ENCODE measurements around the gene PALLD. TPM values are rescaled to one million over a fixed set of nuclear protein-coding genes. Genes with fewer than 3 reads are reported as not detected.

PALLD gene
- total and polyA plus RNA-seq, 2 donors (not counting 3 experiments of a cell fraction or from before 2014, with no cell fraction given) = 13.4 to 48.2 TPM

- Histone ChIP-seq H3K4me3 (replicated peaks in 1 of 3; ENCODE audit: insufficient read depth in 1 of 3, low read depth in 1 of 3, low read length in 3 of 3) (no peak overlapping the region), H3K36me3 (ENCODE audit: control insufficient read depth in 2 of 2, extremely low read depth in 1 of 2, insufficient read depth in 2 of 2, low read length in 2 of 2) (peaks cover 10 to 14% of the 10 kb centered on the region in 2 experiments), H3K4me2 (ENCODE audit: insufficient read depth, low read length) (no peak overlapping the region), H3K79me2 (ENCODE audit: control insufficient read depth, insufficient read depth, low read length) (no peaks in the 10 kb centered on the region), H3K9me1 (replicated peaks; ENCODE audit: control insufficient read depth, extremely low read depth, insufficient read depth, low read length) (no peaks in the 10 kb centered on the region), H3K9ac (replicated peaks; ENCODE audit: extremely low read depth, insufficient read depth, low read length) (no peak overlapping the region), H2AFZ (ENCODE audit: low read depth, low read length) (no peak overlapping the region), H4K20me1 (replicated peaks; ENCODE audit: control insufficient read depth, extremely low read depth, insufficient read depth, low read length) (no peaks in the 10 kb centered on the region), H3K27me3 (ENCODE audit: control insufficient read depth in 2 of 2, insufficient read depth in 2 of 2, low read length in 2 of 2) (no peaks in the 10 kb centered on the region), H3K4me1 (ENCODE audit: control insufficient read depth, extremely low read depth, insufficient read depth, low read length) (no peaks in the 10 kb centered on the region), H3K27ac (ENCODE audit: insufficient read depth, low read depth, low read length) (no peak overlapping the region), H3K9me3 (replicated peaks; ENCODE audit: control insufficient read depth, insufficient read depth, low read length) (no peaks in the 10 kb centered on the region)
- ChIA-PET POLR2A (no interaction called here), CTCF (interaction anchor here (0.6 to 1.3 kb wide), 4 partner anchors 12 to 407 kb away, joined by 3 to 4 read pairs (median 4); no protein-coding TSS in a partner anchor)
- DNase-seq (ENCODE audit: low read depth, low spot score) (no peak), FAIRE-seq (no peak)
- intact Hi-C loops (cut with micrococcal nuclease) = no loop called here
- no TSS peak for BruUV-seq (replicated peaks)
- dilution Hi-C loops (cut with MboI; ENCODE audit: extremely low pct_ligation_motif_present, low sequenced_read_pairs) = no loop called here
- TF ChIP-seq CTCF (IDR thresholded peaks at IDR 0.05; ENCODE audit: extremely low read depth in 1 of 2, insufficient read depth in 1 of 2, low read depth in 1 of 2, low read length in 2 of 2) (no peak), JUN (IDR thresholded peaks at IDR 0.05; ENCODE audit: borderline replicate concordance, insufficient read depth, insufficient read length, low read depth) (no peak), GATA2 (IDR thresholded peaks at IDR 0.05; ENCODE audit: insufficient read depth, insufficient read length, low read depth, low read length) (no peak), FOS (IDR thresholded peaks at IDR 0.05; ENCODE audit: borderline replicate concordance, insufficient read depth, low read length) (no peak)
These were observed 395.6 kb downstream of the PALLD start for GRCh38 chr4:168892475-168892874.

GRCh38 chr4:168893205-168893604 is 396.4 kb downstream of the PALLD start:
- Histone ChIP-seq H3K36me3 (ENCODE audit: control insufficient read depth in 2 of 2, extremely low read depth in 1 of 2, insufficient read depth in 2 of 2, low read length in 2 of 2) (peaks cover 10 to 15% of the 10 kb centered on the region in 2 experiments), H2AFZ (ENCODE audit: low read depth, low read length) (no peak overlapping the region), H4K20me1 (replicated peaks; ENCODE audit: control insufficient read depth, extremely low read depth, insufficient read depth, low read length) (no peaks in the 10 kb centered on the region), H3K9me1 (replicated peaks; ENCODE audit: control insufficient read depth, extremely low read depth, insufficient read depth, low read length) (no peaks in the 10 kb centered on the region), H3K9ac (replicated peaks; ENCODE audit: extremely low read depth, insufficient read depth, low read length) (no peak overlapping the region), H3K9me3 (replicated peaks; ENCODE audit: control insufficient read depth, insufficient read depth, low read length) (no peaks in the 10 kb centered on the region), H3K79me2 (ENCODE audit: control insufficient read depth, insufficient read depth, low read length) (no peaks in the 10 kb centered on the region), H3K27me3 (ENCODE audit: control insufficient read depth in 2 of 2, insufficient read depth in 2 of 2, low read length in 2 of 2) (no peaks in the 10 kb centered on the region), H3K4me1 (ENCODE audit: control insufficient read depth, extremely low read depth, insufficient read depth, low read length) (no peaks in the 10 kb centered on the region), H3K4me2 (ENCODE audit: insufficient read depth, low read length) (no peak overlapping the region), H3K27ac (ENCODE audit: insufficient read depth, low read depth, low read length) (no peak overlapping the region), H3K4me3 (replicated peaks in 1 of 3; ENCODE audit: insufficient read depth in 1 of 3, low read depth in 1 of 3, low read length in 3 of 3) (no peak overlapping the region)
- dilution Hi-C loops (cut with MboI; ENCODE audit: extremely low pct_ligation_motif_present, low sequenced_read_pairs) = no loop called here
- DNase-seq (ENCODE audit: low read depth, low spot score) (no peak), FAIRE-seq (no peak)
- CTCF ChIA-PET = interaction anchor here (1.0 kb wide), 2 partner anchors 10 to 13 kb away, joined by 3 read pairs; no protein-coding TSS in a partner anchor
- POLR2A ChIA-PET = no interaction called here
- no peak for TF ChIP-seq EZH2 (IDR thresholded peaks at IDR 0.05; ENCODE audit: borderline replicate concordance, low read depth, low read length, severe bottlenecking)
- TF ChIP-seq FOS (IDR thresholded peaks at IDR 0.05; ENCODE audit: borderline replicate concordance, insufficient read depth, low read length) = no peak
- no peak for TF ChIP-seq GATA2 (IDR thresholded peaks at IDR 0.05; ENCODE audit: insufficient read depth, insufficient read length, low read depth, low read length)
- TF ChIP-seq JUN (IDR thresholded peaks at IDR 0.05; ENCODE audit: borderline replicate concordance, insufficient read depth, insufficient read length, low read depth) = no peak
- TF ChIP-seq MAX (IDR thresholded peaks at IDR 0.05; ENCODE audit: insufficient read depth, insufficient read length) = no peak
- TF ChIP-seq CTCF (IDR thresholded peaks at IDR 0.05; ENCODE audit: extremely low read depth in 1 of 2, insufficient read depth in 1 of 2, low read depth in 1 of 2, low read length in 2 of 2) = no peak
- no peak for TF ChIP-seq POLR2AphosphoS5 (IDR thresholded peaks at IDR 0.05; ENCODE audit: insufficient read depth, low read depth, low read length)
- no peak for TF ChIP-seq POLR2A (IDR thresholded peaks at IDR 0.05; ENCODE audit: low read depth, low read length)
- no peak for TF ChIP-seq MYC (IDR thresholded peaks at IDR 0.05; ENCODE audit: low read depth, low read length)
- intact Hi-C loops (cut with micrococcal nuclease) = no loop called here
- no TSS peak for BruUV-seq (replicated peaks)

Measured in endothelial cell of umbilical vein (primary cell).